LNCaP clone FGC (cell line): ENCODE results near the gene PLCD1.

Experiments used
- DNase-seq: peaks from one replicate; pipeline ENCODE4 v3.0.0-alpha.2; 2011; ENCODE audit warnings: low read depth
- H3K4me3 ChIP-seq: 2 replicates; pipeline ENCODE4 v1.5.1; 2011; ENCODE audit warnings: mild to moderate bottlenecking, low read depth, low read length, control low read depth
- TF ChIP-seq, protein P1 (sequence below): IDR thresholded peaks from 2 replicates; pipeline ENCODE4 v1.5.1; 2012; ENCODE audit warnings: mild to moderate bottlenecking; ENCODE audit not compliant: control insufficient read depth, insufficient read depth; ENCODE audit errors: extremely low read depth

PLCD1 gene

GRCh38 chr3:38018296-38019266 lies 10.9 kb downstream of the PLCD1 start:
- no peak for DNase-seq
- no peak overlapping the region for H3K4me3 ChIP-seq
- TF ChIP-seq, protein P1, sequence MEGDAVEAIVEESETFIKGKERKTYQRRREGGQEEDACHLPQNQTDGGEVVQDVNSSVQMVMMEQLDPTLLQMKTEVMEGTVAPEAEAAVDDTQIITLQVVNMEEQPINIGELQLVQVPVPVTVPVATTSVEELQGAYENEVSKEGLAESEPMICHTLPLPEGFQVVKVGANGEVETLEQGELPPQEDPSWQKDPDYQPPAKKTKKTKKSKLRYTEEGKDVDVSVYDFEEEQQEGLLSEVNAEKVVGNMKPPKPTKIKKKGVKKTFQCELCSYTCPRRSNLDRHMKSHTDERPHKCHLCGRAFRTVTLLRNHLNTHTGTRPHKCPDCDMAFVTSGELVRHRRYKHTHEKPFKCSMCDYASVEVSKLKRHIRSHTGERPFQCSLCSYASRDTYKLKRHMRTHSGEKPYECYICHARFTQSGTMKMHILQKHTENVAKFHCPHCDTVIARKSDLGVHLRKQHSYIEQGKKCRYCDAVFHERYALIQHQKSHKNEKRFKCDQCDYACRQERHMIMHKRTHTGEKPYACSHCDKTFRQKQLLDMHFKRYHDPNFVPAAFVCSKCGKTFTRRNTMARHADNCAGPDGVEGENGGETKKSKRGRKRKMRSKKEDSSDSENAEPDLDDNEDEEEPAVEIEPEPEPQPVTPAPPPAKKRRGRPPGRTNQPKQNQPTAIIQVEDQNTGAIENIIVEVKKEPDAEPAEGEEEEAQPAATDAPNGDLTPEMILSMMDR: no peak

DNA sequence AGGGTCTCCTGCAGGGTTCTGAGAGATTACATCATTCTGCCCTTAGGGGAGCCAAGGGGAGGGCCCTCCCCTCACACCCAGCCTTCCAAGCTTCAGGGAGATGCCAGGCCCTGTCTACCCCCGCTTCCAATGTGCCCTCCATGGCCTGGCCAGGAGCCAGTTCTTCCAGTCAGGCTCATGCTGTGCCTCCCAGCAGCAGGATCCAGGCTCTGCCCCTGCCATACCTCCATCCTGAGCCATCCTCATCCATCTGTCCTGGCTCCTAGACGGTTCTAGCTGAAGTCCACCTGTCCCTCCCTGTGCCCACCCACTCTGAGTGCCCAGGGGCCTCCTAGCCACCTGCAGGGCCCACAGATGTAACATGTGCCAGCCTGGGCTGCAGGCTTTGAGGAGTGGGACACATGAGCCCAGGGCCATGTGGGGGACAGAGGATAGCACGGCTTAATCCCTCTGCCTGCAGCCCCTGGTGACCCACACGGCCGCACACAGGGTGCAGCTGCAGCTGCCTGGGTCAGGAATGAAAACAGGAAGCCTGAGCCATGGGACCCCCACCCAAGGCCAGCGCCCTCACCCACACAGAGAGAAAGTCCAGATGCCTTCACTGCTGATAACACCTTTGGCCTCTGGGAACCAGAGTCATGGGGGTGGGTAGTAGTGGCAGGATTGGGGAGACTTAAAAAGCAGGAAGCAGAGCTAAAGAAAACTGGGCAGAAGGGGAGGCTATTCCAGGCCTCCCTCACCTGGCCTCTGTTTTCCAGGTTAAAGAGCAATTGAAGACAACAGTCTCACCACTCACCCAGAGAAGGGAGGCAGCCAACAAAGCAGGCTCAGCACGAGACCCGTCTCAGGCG lies 11.8 kb downstream of the PLCD1 start:
- TF ChIP-seq, protein P1: no peak
- no peak for DNase-seq
- no peak overlapping the region for H3K4me3 ChIP-seq

GRCh38 chr3:38016847-38017444 lies 12.5 kb downstream of the PLCD1 start:
- DNase-seq: no peak
- TF ChIP-seq, protein P1: no peak
- no peak overlapping the region for H3K4me3 ChIP-seq

- no peak for DNase-seq
- TF ChIP-seq, protein P1: no peak
- H3K4me3 ChIP-seq: no peak overlapping the region
Observed at GRCh38 chr3:38016410-38016809, 13.0 kb downstream of the PLCD1 start.

DNA sequence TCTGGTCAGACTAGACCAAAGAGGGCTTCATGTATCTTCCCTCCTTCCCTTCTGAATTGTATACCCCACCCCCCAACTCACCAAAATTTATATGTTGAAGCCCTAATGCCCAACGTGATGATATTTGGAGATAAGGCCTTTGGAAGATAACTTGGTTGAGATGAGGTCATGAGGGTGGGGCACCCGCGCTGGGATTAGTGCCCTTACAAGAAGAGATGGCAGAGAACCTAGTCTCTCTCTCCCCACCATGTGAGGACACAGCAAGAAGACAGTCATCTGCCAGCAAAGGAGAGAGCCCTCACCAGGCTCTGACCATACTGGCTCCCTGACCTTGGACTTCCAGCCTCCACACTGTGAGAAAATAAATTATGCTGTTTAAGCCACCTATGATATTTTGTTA lies 13.5 kb downstream of the PLCD1 start:
- TF ChIP-seq, protein P1: no peak
- no peak overlapping the region for H3K4me3 ChIP-seq
- DNase-seq: no peak

GRCh38 chr3:38015485-38015884 lies 14.0 kb downstream of the PLCD1 start:
- no peak for DNase-seq
- no peak overlapping the region for H3K4me3 ChIP-seq
- TF ChIP-seq, protein P1: no peak
